NCI-H1048 (cell line): ENCODE results near the gene MDH2.
"Not testable (repeated sequence)": the region's sequence is repeated elsewhere in the genome, so short reads cannot be mapped to it uniquely, and the experiment has no call there.

Source experiments
- DNase-seq: peaks from one replicate; lab custom pipeline; 2025; lab: John Stamatoyannopoulos, UW

Gene MDH2

DNA sequence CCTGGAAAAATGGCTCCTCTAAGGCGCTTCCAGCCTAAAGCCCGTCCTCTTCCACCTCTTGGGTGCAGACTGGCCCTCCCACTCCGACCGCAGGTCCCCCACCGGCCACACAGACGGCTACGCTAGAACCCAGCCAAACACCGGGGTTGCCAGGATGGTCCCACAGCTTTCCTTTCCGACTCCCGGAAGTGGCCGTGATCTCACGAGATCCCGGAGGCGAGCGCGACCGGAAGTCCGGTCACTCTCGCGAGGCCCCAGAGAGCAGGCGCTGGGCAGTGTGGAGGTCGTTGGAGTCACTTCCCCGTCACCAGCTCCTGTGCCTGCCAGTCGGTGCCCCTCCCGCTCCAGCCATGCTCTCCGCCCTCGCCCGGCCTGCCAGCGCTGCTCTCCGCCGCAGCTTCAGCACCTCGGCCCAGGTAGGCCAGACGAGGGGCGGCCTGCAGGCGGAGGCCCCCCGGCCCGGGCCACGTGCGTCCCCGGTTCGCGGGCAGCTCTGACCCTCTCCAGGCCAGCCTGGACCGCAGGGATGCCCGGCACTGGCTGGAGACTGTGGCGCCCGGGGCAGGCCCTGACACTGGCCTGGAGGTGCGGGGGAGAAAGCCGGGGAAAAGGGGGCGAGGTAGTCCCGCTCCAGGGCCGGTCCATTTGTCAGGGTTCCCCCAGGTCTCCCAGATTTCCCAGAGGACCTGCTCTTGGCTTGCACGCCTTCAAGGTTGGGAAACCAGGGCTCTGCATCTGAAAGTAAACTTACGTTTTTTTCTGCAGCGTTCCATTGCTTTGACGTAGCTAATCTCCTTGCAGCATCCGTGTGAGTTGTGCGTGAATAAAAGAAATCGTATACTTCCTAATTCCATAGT, at the start of gene MDH2, which contains the start of gene STYXL1:
MDH2 (plus strand) TSS at position 296 of the 857 bp plus-strand sequence; CDS start at position 351, 55 bp downstream.
STYXL1 (minus strand) TSS at position 190 of the 857 bp plus-strand sequence. CDS start 17,477 bp downstream, outside the sequence.
- peak; percentile 69 for DNase-seq

- no peak for DNase-seq
Observed at GRCh38 chr7:76000566-76000965, 47.3 kb upstream of the MDH2 start.

- no peak for DNase-seq
Observed at GRCh38 chr7:76002139-76002538, 45.8 kb upstream of the MDH2 start.

GRCh38 chr7:76002822-76003221, 45.1 kb upstream of the MDH2 start:
- DNase-seq, result no peak

GRCh38 chr7:76003351-76003750, 44.6 kb upstream of the MDH2 start:
- no peak for DNase-seq

DNA sequence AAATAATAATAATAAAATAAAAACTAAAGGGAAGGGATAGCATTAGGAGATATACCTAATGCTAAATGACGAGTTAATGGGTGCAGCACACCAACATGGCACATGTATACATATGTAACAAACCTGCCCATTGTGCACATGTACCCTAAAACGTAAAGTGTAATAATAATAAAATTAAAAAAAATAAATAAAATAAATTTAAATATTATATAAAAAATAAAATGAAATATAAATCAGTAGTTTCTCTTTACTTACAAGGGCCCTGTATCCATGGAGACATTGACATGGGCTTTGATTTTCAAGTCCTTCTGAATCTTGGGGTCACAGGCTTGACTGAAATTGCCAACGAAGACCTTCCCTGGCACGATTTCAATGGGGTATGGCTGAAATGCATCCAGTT, 42.9 kb upstream of the MDH2 start:
- not testable (repeated sequence) for DNase-seq

- no peak for DNase-seq
Observed at GRCh38 chr7:76008156-76008687, 39.7 kb upstream of the MDH2 start.

- no peak for DNase-seq
Observed at GRCh38 chr7:76009672-76010600, 38.0 kb upstream of the MDH2 start.

- no peak for DNase-seq
Observed at GRCh38 chr7:76011442-76011861, 36.5 kb upstream of the MDH2 start.

DNA sequence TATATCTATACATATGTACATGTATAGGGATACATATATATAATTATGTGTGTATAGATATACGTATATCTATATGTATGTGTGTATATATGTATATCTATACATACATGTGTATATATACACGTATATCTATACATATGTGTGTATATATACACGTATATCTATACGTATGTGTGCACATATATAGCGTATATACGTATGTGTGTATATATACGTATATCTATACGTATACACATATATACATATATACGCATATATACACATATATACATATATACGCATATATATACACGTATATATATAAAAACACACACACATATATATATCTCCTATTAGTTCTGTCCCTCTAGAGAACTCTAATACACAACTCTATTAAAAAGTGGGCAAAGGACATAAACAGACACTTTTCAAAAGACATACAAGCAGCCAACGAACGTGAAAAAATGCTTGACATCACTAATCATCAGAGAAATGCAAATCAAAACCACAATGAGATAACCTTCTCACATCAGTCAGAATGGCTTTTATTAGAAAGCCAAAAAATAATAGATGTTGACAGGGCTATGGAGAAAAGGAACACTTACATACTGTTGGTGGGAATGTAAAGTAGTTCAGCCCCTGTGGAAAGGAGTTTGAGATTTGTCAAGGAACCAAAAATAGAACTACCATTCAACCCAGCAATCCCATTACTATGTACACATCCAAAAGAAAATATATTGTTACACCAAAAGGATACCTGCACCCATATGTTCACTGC, 31.5 kb upstream of the MDH2 start:
- DNase-seq, result no peak

DNA sequence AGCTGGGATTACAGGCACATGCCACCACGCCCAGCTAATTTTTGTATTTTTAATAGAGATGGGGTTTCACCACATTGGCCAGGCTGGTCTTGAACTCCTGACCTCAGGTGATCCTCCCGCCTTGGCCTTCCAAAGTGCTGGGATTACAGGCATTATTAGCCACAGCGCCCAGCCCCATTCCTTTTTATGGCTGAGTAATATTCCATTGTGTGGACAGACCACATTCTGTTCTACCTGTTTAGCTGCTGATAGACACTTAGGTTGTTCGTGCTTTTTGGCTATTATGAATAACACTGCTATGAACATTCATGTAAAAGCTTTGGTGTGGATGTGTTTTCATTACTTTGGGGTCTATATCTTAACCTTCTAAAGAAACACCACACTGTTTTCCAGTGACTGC, 29.4 kb upstream of the MDH2 start:
- DNase-seq, result not testable (repeated sequence)

DNA sequence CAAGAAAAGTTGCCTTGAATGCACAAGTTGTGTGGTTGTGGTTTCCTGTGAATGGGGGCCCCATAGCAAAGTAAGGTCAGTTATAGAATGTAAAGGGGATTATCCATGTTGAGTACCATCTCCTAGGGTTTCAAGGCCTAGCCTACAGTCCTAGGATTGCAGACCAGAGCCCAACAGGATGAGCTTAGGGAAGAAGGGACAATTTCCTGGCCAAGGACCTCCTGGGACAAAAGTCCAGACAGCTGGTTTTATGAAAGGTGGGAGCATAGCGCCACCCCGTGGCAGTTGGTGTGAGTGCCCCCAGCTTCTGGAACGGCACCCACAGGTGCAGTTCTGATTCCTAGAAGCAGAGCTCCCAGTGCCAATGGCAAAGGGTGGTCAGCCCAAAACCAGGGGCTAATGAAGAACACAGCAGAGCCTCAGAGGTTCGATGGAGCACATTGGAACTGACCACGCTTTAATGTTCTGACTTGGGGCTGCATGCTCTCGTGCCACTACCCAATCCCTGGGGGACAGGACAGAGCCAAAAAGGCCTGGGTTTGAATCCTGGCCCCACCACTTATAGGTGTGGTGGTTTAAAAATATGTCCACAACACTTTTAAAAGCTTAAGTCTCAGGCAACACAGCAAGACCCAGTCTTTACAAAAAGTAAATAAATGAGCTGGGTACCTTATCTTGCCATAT, 27.7 kb upstream of the MDH2 start:
- peak; percentile 27 for DNase-seq

DNA sequence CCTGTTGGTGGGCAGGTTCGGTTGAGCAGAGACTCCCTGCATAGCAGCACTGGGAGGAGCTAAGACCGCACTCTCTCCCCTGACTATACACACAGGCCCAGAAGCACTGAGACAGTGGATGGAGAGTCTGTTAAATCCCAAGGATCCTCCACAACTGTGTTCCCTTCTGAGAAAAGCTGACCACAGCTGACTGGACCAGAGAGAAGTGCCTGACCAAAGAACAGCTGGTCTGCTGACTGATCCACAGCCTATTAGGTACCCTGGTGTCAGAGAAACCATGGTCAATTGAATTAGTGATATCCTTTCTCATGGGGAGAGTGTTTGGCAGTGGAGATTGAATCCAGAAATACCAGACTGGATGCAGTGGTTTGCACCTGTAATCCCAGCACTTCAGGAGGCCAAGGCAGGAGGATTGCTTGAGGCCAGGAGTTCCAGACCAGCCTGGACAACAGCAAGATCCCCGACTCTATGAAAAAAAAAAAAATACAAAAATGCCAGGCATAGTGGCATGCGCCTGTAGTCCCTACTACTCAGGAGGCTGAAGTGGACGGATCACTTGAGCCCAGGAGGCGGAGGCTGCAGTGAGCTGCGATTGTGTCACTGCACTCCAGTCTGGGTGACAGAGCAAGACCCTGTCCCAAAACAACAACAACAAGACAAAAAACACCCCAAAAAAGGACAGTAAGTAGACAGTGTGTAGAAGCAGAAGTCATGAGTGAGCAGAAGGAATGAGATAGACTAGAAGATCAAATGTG, 25.7 kb upstream of the MDH2 start:
- no peak for DNase-seq

GRCh38 chr7:76023002-76023401, 24.9 kb upstream of the MDH2 start:
- no peak for DNase-seq

DNA sequence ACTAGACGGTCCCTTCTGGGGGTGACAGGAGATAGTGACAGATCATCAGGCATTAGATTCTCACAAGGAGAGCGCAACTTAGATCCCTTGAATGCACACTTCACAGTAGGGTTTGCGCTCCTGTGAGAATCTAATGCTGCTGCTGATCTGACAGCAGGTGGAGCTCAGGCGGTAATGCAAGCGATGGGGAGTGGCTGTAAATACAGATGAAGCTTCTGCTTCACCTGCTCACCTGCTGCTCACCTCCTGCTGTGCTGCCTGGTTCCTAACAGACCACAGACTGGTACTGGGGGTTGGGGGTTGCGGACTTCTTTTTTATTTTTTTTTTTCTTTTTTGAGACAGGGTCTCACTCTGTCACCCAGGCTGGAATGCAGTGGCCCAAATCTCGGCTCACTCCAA, 18.2 kb upstream of the MDH2 start:
- DNase-seq, result not testable (repeated sequence)

GRCh38 chr7:76031964-76032363, 15.9 kb upstream of the MDH2 start:
- no peak for DNase-seq

GRCh38 chr7:76037310-76037709, 10.6 kb upstream of the MDH2 start:
- DNase-seq, result no peak

- no peak for DNase-seq
Observed at GRCh38 chr7:76040126-76040525, 7.8 kb upstream of the MDH2 start.

DNA sequence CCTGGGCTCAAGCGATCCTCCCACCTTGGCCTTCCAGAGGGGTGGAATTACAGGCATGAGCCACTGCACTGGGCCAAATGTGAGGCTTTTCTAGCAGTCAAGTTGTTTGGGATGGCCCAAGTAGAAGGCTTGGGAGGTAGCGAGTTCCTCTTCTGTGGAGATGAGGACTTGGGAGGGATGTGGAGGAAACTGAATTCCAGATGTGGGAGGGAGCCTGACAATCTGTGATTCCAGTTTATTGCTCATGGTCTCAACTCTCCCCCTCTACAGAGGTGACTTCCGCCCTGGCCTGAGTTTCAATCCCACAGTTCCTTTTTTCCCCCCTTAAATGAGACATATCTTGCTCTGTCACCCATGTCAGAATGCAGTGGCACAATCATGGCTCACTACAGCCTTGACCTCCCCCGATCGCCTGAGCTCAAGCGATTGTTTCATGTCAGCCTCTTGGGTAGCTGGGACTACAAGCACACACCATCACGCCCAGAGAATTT, 3.5 kb upstream of the MDH2 start:
- no peak for DNase-seq

DNA sequence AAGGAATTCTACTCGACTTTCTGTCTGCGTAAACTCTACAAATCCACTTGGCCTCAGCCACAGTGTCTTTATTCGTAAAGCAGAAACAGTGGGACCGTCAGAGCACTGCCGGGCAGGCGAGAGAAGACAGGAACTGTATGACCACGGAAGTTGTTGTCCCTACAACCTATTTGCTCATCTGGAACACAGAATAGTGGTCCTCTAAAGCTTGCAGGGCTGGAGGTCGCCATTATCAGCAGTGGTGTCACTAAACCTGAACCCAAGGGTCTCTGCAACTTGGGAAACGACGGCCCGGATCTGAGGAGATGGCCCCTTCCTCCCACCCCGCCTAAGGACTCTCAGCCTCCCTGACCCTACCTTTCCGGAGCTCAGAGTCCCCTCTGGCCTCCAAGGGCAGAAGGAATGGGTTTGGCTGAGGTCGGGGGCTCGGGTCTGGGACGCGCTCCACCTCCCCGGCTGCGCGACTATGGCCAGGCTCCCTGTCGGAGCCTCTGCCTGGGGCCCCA, 548 bp upstream of the MDH2 start:
- DNase-seq, result no peak
